Ovary (tissue), 9 donors: ENCODE data around the gene SKAP2. TPM values are rescaled to one million over a fixed set of nuclear protein-coding genes. Genes with fewer than 3 reads are reported as not detected.

Experiments
- DNase-seq, 5 donors: peaks; one replicate each; pipeline ENCODE4 v3.0.0-alpha.2; 2019 to 2020
- H3K27ac ChIP-seq, 2 donors: fragments of 200-600 bp; one replicate each; pipeline versions ENCODE4 v1.5.1 to v1.8.0; 2019 to 2022
- H3K27me3 ChIP-seq: fragments of 200-600 bp; one replicate; pipeline ENCODE4 v1.8.0; 2022
- H3K36me3 ChIP-seq: fragments of 200-600 bp; sonication (generic); one replicate; pipeline ENCODE4 v1.5.1; 2019
- H3K4me1 ChIP-seq: one replicate; pipeline ENCODE4 v1.8.1; 2013; ENCODE audit warnings: mild to moderate bottlenecking, moderate library complexity; ENCODE audit not compliant: insufficient read depth
- H3K4me3 ChIP-seq: fragments of 200-600 bp; sonication (generic); one replicate; pipeline ENCODE4 v1.5.1; 2017
- H3K9me3 ChIP-seq, 2 donors: fragments of 200-600 bp in 1 of 2; sonication (generic) in 1 of 2; one replicate each; pipeline versions ENCODE4 v1.5.1 to v1.8.1; 2013 to 2019; ENCODE audit warnings: mild to moderate bottlenecking in 1 of 2, moderate library complexity in 1 of 2
- CTCF ChIP-seq, 3 donors: fragments of 450-650 bp in 2 of 3; fragments of 200-600 bp in 1 of 3; IDR thresholded peaks; one replicate each; pipeline versions ENCODE4 v1.5.1 to v1.8.0; 2016 to 2022; ENCODE audit warnings: antibody characterized with exemption in 3 of 3, mild to moderate bottlenecking in 1 of 3
- EP300 ChIP-seq: sonication (generic); formaldehyde crosslinking; IDR thresholded peaks from one replicate; pipeline ENCODE4 v1.6.1; 2017; ENCODE audit warnings: antibody characterized with exemption
- POLR2A ChIP-seq: fragments of 450-650 bp; IDR thresholded peaks from one replicate; pipeline ENCODE4 v1.6.1; 2017; ENCODE audit warnings: antibody characterized with exemption, mild to moderate bottlenecking, moderate library complexity
- WGBS, 3 donors: extraction: QIAGEN DNeasy Blood & Tissue Kit in 1 of 3; methylation state at CpG; one replicate each; pipeline versions ENCODE4 v1.1.5 to v1.1.7; 2013 to 2017; 5-methylcytosine and 5-hydroxymethylcytosine counted together
- intact Hi-C, 4 donors: fragments of 100-400 bp; cut with DNase I; formaldehyde crosslinking; loops; one replicate each; pipeline versions ENCODE4 v1.11.0 to v1.15.1; 2022 to 2023
- polyA plus RNA-seq, 2 donors: library from polyadenylated mRNA; stranded (reverse); fragments of 200-250 nt in 1 of 2; fragments of 350-450 nt in 1 of 2; fragmentation: Illumina TruSeq in 1 of 2; extraction: RNeasy Lipid Tissue Mini Kit (QIAGEN cat#74804) in 1 of 2; gene quantifications; one replicate each; pipeline ENCODE4 v1.2.3, GENCODE V29; 2013 to 2014
- total RNA-seq, 7 donors: library from RNA; depleted of rRNA in 2 of 7; stranded (reverse); fragments of >200 nt in 2 of 7; fragmentation: NEBNext Ultra II Directional in 3 of 7; extraction: Animal tissue kit (Norgen Biotek cat#: 25700) in 3 of 7; gene quantifications; one replicate each; pipeline versions ENCODE4 v1.1.0 to v1.2.4, GENCODE V29; 2016 to 2023
- donor health status: DM: no; HTN: no; CAD: no; lungs with moderate emphysema.
- donor health status: DM: no; HTN: no; CAD: no.
- donor health status: Bipolar disorder and iron deficiency.
- donor health status: DM: yes; HTN: yes; CAD: no.
- donor health status: DM: no; HTN: no; CAD: no.
- donor health status: DM: yes; HTN: yes; CAD: no.

SKAP2 gene
- total and polyA plus RNA-seq, 9 donors, result 8.6 to 40.8 (median 20.0) TPM

DNA sequence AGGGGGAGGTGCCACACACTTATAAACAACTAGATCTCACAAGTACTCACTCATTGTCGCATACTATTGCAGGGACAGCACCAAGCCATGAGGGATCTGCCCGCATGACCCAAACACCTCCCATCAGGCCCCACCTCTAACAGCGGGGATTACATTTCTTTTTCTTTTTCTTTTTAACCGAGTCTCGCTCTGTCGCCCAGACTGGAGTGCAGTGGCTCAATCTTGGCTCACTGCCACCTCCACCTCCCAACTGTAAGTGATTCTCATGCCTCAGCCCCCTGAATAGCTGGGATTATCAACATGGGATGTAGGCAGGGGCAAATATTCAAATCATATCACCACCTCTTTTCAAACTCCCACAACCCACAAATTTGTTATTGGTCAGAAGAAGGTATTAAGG, 76.7 kb downstream of the SKAP2 start:
- WGBS, 3 donors, result 75 to 84% (median 78%) methylated on average over 6 of the region's 6 CpGs
- no peaks in the 10 kb centered on the region for H3K4me1 ChIP-seq

GRCh38 chr7:26784118-26784517, 80.3 kb downstream of the SKAP2 start:
- H3K27ac ChIP-seq, result no peak overlapping the region
- no peak for DNase-seq
- no peaks in the 10 kb centered on the region for H3K4me1 ChIP-seq
- intact Hi-C loops, result no loop called here
- no peaks in the 10 kb centered on the region for H3K27me3 ChIP-seq
- WGBS, 3 donors, result 47 to 59% (median 54%) methylated on average over 3 of the region's 3 CpGs
- TF ChIP-seq EP300 (no peak), CTCF (IDR thresholded peaks at IDR 0.05) (no peak)
- no peaks in the 10 kb centered on the region for H3K36me3 ChIP-seq
- no peaks in the 10 kb centered on the region for H3K9me3 ChIP-seq
- H3K4me3 ChIP-seq, result no peak overlapping the region

More for the DNA sequence above, 76.7 kb downstream of the SKAP2 start:
- H3K36me3 ChIP-seq, result no peaks in the 10 kb centered on the region
- no peak for TF ChIP-seq EP300
- TF ChIP-seq POLR2A, result no peak
- TF ChIP-seq CTCF (IDR thresholded peaks at IDR 0.05), result no peak
- intact Hi-C loops, result no loop called here
- no peaks in the 10 kb centered on the region for H3K9me3 ChIP-seq
- H3K4me3 ChIP-seq, result no peak overlapping the region
- no peak overlapping the region for H3K27ac ChIP-seq
- no peaks in the 10 kb centered on the region for H3K27me3 ChIP-seq
- no peak for DNase-seq

GRCh38 chr7:26782501-26782900, 81.9 kb downstream of the SKAP2 start:
- WGBS, 3 donors, result 84 to 88% (median 87%) methylated on average over 2 of the region's 2 CpGs
- H3K36me3 ChIP-seq, result no peaks in the 10 kb centered on the region
- H3K4me1 ChIP-seq, result no peaks in the 10 kb centered on the region
- no peak overlapping the region for H3K4me3 ChIP-seq
- no peak for DNase-seq
- H3K27me3 ChIP-seq, result no peaks in the 10 kb centered on the region
- intact Hi-C loops, result no loop called here
- H3K9me3 ChIP-seq, result no peaks in the 10 kb centered on the region
- TF ChIP-seq POLR2A (no peak), EP300 (no peak), CTCF (IDR thresholded peaks at IDR 0.05) (no peak)
- no peak overlapping the region for H3K27ac ChIP-seq

DNA sequence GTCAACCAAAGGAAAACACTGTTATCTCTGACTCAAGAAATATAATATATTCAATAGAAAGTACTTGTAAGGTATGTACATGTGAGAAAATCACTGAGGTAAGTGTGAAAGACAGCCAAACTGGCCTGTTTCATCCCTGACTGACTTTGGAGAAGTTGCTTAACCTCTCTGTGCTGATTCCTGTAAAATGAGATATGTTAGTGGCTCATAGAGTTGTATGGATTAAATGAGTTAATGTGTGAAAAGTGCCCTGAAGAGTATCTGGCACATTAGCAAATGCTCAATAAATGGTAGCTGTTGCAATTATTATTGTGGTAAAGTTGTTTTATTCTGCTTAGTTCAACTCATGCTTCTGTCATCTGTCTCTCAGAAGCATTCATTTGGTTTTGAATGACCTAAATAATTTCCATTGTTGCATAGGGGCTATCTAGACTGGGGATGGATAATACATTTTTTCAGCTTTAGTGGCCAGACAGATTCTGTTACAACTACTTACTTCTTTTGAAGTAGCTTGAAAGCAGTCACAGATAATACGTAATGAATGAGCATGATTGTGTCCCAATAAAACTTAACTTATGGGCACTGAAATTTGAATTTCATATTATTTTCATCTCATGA, 84.3 kb downstream of the SKAP2 start:
- Histone ChIP-seq H3K27me3 (no peaks in the 10 kb centered on the region), H3K9me3 (no peaks in the 10 kb centered on the region), H3K27ac (no peak overlapping the region), H3K4me3 (no peak overlapping the region), H3K4me1 (no peaks in the 10 kb centered on the region), H3K36me3 (no peaks in the 10 kb centered on the region)
- TF ChIP-seq CTCF (IDR thresholded peaks at IDR 0.05) (no peak), POLR2A (no peak)
- intact Hi-C loops, result no loop called here
- DNase-seq, result no peak
- WGBS, 3 donors, result 93 to 99% (median 96%) methylated on average over 1 of the region's 1 CpG
